Large intestine (tissue), 3 donors: ENCODE measurements around the gene LMTK2. TPM values are rescaled to one million over a fixed set of nuclear protein-coding genes. Genes with fewer than 3 reads are reported as not detected.

Experiments
- DNase-seq, 2 donors: peaks; one replicate each; pipeline versions ENCODE4 v3.0.0 to v3.0.0-alpha.2; 2013
- H3K27ac ChIP-seq: one replicate; pipeline ENCODE4 v1.5.1; 2013; ENCODE audit warnings: low read length
- H3K27me3 ChIP-seq: 2 replicates; pipeline ENCODE4 v1.6.1; 2013; ENCODE audit warnings: low read length; ENCODE audit not compliant: control insufficient read depth, insufficient read depth
- H3K36me3 ChIP-seq: 2 replicates; pipeline ENCODE4 v1.6.1; 2013; ENCODE audit warnings: low read length; ENCODE audit not compliant: control insufficient read depth, insufficient read depth
- H3K4me1 ChIP-seq: one replicate; pipeline ENCODE4 v1.6.1; 2013; ENCODE audit warnings: low read length; ENCODE audit not compliant: control insufficient read depth, insufficient read depth
- H3K4me3 ChIP-seq: one replicate; pipeline ENCODE4 v1.5.1; 2013; ENCODE audit warnings: low read length
- H3K9me3 ChIP-seq: one replicate; pipeline ENCODE4 v1.6.1; 2013; ENCODE audit warnings: mild to moderate bottlenecking, low read depth, low read length, moderate library complexity; ENCODE audit not compliant: control insufficient read depth
- WGBS: methylation state at CpG from one replicate; pipeline ENCODE4 v1.1.5; 2013; ENCODE audit warnings: low lambda C conversion rate; ENCODE audit not compliant: insufficient coverage; 5-methylcytosine and 5-hydroxymethylcytosine counted together
- polyA plus RNA-seq: library from polyadenylated mRNA; unstranded; fragments of 120-200 nt; gene quantifications from one replicate; pipeline ENCODE4 v1.2.1, GENCODE V29; 2013

The LMTK2 gene
- polyA plus RNA-seq, 1 donor, result 19.4 TPM

DNA sequence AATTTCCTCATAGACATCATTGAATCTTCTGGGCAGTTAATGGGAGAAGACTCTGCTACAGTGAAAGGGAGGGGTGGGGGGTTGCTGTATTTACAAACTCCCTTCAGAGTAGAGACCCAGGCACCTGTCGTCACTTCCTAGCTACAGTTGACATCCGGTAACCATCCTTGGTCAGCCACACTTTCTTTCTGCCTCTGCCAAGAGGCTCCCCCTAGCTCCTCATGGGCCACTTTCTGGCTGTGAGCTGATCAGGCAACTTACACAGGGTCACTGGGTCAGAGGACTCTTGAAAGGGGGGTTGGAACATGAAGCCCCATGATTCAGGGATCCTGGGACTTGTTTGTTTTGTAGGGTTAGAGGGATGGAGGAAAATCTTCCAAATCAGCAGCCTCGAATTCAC, 144.1 kb downstream of the LMTK2 start:
- peak in 1 of 2 donors; percentile 53 for DNase-seq
- peaks cover 1% of the 10 kb centered on the region for H3K36me3 ChIP-seq
- H3K27ac ChIP-seq, result peak overlapping the region; percentile 69
- no CpG with 5 or more reads among the region's 3 CpGs for WGBS
- peaks cover 16% of the 10 kb centered on the region for H3K4me1 ChIP-seq
- peak overlapping the region; percentile 79 for H3K4me3 ChIP-seq
- no peaks in the 10 kb centered on the region for H3K27me3 ChIP-seq
- no peaks in the 10 kb centered on the region for H3K9me3 ChIP-seq

DNA sequence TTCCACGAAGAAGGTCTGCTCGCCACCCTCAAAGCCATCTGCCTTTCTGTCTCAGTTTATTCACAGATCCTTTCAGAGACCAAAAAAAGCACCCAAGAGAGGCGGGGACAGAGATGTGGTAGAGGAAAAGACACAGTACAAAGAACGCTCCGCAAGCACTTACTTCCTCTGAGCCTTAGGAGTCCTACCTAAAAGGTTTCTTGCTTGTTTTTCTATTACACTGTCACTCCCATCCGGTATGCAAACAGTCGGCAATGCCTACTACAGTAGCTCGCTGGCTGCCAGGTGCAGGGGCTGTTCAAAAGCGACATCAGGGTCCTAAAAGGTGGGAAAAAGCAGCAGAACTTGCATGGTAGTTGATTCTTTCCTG, 144.6 kb downstream of the LMTK2 start:
- Histone ChIP-seq H3K27me3 (no peaks in the 10 kb centered on the region), H3K27ac (peak overlapping the region; percentile 69), H3K36me3 (no peaks in the 10 kb centered on the region), H3K9me3 (no peaks in the 10 kb centered on the region), H3K4me3 (peak overlapping the region; percentile 79), H3K4me1 (peaks cover 16% of the 10 kb centered on the region)
- WGBS, result no CpG with 5 or more reads among the region's 9 CpGs
- DNase-seq, result no peak

DNA sequence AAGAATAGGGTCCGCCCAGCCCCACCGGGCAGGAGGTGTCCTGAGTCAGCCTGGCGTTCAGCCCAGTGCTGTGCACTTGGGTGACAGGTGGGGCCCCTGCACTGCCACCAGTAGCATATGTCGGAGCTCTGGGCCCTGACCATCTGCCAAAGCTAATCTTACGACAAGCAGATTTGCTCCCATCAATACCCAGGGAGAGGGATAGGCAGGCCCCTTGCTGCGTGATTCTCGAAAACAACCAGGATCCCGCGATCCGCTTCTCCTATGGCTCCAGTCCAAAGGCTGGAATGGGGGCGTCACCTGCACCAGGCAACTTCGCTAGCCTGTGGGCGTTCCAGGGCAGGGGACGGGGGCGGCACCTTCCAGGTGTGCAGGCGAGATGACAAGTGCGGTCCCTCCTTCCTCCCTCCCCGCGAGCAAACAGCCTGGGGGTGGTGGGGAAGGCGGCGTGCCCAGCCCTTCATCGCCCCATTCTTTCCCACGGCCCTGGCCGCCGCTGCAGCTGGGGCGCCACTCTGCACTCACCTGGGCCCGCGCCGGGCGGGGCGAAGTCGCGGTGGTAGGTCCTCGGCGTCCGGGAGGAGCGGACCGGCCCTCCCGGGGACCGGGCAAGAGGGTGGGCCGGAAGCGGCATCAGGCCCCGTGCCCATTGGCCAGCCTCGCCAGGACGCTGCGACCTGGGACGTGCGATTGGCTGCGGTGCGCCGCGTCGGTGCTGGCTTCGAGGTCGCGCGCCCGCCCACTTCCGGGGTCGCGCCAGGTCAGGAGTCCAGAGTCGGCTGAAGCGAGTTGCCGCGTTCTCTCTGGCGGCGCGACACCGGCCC, 145.2 kb downstream of the LMTK2 start, which contains the start of gene TECPR1:
TSS of gene TECPR1 (minus strand) at position 632 of the 824 bp plus-strand sequence. CDS start 6,086 bp downstream, outside the sequence.
- H3K9me3 ChIP-seq, result no peaks in the 10 kb centered on the region

DNA sequence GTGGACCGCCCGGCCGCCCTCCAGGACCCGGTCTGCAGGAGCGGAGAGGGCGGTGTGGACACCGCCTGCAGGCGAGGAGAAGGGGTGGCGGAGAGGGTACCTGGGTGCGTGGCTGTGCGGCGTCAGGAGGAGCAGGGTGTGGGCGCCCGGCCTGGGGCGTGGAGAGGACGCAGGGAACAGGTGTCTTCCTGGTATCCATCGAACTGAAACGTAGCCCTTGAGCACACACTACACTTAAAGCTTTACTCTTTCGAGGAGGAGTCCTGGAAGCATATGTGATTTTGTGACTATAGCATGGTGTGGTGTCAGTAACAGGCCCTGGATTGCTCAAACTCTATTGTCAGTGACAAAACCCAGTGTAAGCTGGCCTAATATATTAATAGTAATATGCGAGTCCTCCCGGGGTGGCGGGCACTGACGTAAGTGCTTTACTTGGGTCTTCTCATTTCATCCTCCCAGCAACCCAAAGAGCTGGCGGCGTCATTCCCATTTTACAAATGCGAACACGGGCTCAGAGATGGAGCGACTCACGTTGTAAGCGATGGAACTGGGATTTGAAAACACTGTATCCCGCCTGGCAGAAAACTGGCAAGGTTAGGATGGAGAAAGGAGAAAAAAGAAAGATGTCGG, 145.9 kb downstream of the LMTK2 start:
- Histone ChIP-seq H3K36me3 (peaks cover 4% of the 10 kb centered on the region), H3K27ac (peak overlapping the region; percentile 84), H3K4me3 (peak overlapping the region; percentile 89), H3K27me3 (no peaks in the 10 kb centered on the region), H3K4me1 (peaks cover 16% of the 10 kb centered on the region), H3K9me3 (no peaks in the 10 kb centered on the region)
- WGBS, result no CpG with 5 or more reads among the region's 32 CpGs
- DNase-seq, result no peak

More for the DNA sequence above, 145.2 kb downstream of the LMTK2 start, which contains the start of gene TECPR1:
- DNase-seq, result peak; percentile 95 to 98
- Histone ChIP-seq H3K4me3 (peak within 1 kb of the TSS; percentile 89), H3K27ac (peak within 1 kb of the TSS; percentile 84), H3K4me1 (peaks cover 16% of the 10 kb centered on the region), H3K27me3 (no peaks in the 10 kb centered on the region), H3K36me3 (peaks cover 2% of the 10 kb centered on the region)
- no CpG with 5 or more reads among the region's 69 CpGs for WGBS

DNA sequence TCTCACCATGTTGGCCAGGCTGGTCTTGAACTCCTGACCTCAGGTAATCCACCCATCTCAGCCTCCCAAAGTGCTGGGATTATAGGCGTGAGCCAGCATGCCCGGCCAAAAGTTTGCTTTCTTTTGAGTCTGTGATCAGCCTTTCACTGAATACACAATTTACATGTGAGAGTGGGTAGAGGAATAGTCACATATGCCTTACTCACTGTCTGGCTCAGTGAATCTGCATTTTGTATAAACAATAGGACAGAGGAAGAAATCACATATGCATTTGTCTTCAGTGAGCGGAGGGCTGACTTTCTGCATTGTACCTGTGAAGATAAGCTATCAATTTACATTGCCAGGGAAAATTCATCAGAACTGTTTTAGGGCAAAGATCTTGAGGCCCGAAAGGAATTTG, 147.9 kb downstream of the LMTK2 start:
- H3K27ac ChIP-seq, result no peak overlapping the region
- H3K27me3 ChIP-seq, result no peaks in the 10 kb centered on the region
- DNase-seq, result no peak
- no peak overlapping the region for H3K4me3 ChIP-seq
- no peaks in the 10 kb centered on the region for H3K9me3 ChIP-seq
- H3K4me1 ChIP-seq, result peaks cover 16% of the 10 kb centered on the region
- WGBS, result 40% methylated on average over 1 of the region's 4 CpGs
- H3K36me3 ChIP-seq, result peaks cover 7% of the 10 kb centered on the region

DNA sequence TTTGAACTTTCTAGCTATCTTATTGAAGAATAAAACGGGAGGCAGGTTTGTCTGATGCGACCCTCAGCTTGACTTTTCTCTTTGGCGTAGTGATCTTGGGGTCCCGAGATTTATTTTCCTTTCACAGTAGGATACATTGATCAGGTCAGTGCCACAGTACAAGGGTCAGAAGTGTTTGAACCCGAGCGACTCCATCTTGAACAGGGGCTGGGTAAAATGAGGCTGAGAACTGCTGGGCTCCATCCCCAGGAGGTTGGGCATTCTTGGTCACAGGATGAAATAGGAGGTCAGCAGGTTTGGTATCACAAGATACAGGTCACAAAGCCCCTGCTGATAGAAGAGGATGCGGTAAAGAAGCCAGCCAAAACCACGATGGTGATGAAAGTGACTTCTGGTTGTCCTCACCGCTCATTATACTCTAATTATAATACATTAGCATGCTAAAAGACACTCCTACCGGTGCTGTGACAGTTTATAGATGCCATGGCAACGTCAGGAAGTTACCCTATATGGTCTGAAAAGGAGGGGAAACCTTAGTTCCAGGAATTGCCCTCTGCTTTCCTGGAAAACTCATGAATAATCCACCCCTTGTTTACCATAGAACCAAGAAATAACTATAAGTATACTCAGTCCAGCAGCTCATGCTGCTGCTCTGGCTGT, 148.4 kb downstream of the LMTK2 start:
- 100% methylated on average over 2 of the region's 11 CpGs for WGBS
- Histone ChIP-seq H3K27ac (no peak overlapping the region), H3K4me1 (peaks cover 16% of the 10 kb centered on the region)

DNA sequence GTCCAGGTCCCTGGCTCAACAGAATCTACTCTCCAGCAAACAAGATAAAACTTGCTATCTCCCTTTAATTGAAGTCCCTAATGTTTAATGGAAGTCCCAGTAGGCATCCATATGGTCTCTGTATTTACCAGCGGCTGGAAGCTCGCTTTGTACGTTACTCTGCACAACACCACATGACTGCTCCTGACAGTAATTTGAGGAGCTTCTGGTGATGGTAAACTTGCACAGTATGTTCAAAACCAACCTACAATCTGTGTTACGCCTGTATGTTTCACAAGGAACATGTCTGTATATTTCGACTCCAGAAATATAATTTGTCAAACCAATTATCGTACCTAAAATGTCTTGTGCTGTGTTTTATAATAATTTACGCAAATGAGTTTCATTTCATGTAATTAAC, 149.8 kb downstream of the LMTK2 start:
- no peaks in the 10 kb centered on the region for H3K27me3 ChIP-seq
- peaks cover 14% of the 10 kb centered on the region for H3K36me3 ChIP-seq
- H3K4me1 ChIP-seq, result peaks cover 6% of the 10 kb centered on the region
- WGBS, result 100% methylated on average over 2 of the region's 7 CpGs
- H3K27ac ChIP-seq, result no peak overlapping the region
- no peak for DNase-seq
- no peaks in the 10 kb centered on the region for H3K9me3 ChIP-seq
- no peak overlapping the region for H3K4me3 ChIP-seq

More for the DNA sequence above, 148.4 kb downstream of the LMTK2 start:
- peaks cover 7% of the 10 kb centered on the region for H3K36me3 ChIP-seq
- no peak overlapping the region for H3K4me3 ChIP-seq
- H3K9me3 ChIP-seq, result no peaks in the 10 kb centered on the region
- H3K27me3 ChIP-seq, result no peaks in the 10 kb centered on the region
- no peak for DNase-seq

DNA sequence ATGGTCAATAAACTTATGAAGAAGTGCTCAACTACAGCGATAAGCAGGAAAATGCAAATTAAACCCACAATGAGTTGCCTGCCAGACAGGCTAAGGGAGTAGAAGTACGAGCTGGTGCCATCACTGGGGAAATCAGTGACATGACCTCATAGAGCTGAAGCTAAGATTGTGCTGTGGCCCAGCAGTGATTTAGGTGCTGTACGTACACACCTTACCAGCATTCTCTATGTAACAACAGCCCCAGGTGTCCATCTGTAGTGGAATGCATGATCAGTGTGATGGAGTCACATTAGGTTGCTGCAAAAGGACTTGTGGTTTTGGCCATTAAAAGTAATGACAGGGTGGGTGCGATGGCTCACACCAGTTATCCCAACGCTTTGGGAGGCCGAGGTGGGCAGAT, 151.0 kb downstream of the LMTK2 start:
- Histone ChIP-seq H3K27ac (no peak overlapping the region), H3K36me3 (peaks cover 15% of the 10 kb centered on the region)
- WGBS, result no CpG with 5 or more reads among the region's 6 CpGs

More for the DNA sequence above, 151.0 kb downstream of the LMTK2 start:
- no peak for DNase-seq
- Histone ChIP-seq H3K4me1 (peaks cover 5% of the 10 kb centered on the region), H3K27me3 (no peaks in the 10 kb centered on the region), H3K4me3 (no peak overlapping the region), H3K9me3 (no peaks in the 10 kb centered on the region)
